GM19395 (cell line): ENCODE measurements around the gene SRSF5.
"Not testable (repeated sequence)": the region's sequence is repeated elsewhere in the genome, so short reads cannot be mapped to it uniquely, and the experiment has no call there.

Source experiments
- ATAC-seq: cut with Tn5 transposase; IDR thresholded peaks from one replicate; pipeline ENCODE4 v1.9.1; 2021; ENCODE audit warnings: mild to moderate bottlenecking, moderate library complexity; ENCODE audit not compliant: unreplicated experiment

The SRSF5 gene

DNA sequence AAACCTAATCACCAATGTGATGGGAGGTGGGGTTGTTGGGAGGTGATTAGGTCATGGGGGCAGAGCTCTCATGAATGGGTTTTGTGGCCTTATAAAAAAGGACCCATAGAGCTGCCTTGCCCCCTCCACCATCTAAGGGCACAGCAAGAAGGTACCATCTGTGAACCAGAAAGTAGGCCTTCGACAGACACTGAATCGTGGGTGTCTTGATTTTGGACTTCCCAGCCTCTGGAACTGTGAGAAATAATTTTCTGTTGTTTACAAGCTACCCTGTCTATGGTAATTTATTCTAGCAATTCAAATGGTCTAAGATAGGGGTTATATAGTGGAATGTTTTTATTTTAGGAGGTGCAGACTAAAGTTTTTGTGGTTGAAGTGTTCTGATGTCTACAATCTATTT lies 38.0 kb downstream of the SRSF5 start:
- ATAC-seq = no peak

- ATAC-seq = no peak
These were observed 40.2 kb downstream of the SRSF5 start for GRCh38 chr14:69807192-69807591.

DNA sequence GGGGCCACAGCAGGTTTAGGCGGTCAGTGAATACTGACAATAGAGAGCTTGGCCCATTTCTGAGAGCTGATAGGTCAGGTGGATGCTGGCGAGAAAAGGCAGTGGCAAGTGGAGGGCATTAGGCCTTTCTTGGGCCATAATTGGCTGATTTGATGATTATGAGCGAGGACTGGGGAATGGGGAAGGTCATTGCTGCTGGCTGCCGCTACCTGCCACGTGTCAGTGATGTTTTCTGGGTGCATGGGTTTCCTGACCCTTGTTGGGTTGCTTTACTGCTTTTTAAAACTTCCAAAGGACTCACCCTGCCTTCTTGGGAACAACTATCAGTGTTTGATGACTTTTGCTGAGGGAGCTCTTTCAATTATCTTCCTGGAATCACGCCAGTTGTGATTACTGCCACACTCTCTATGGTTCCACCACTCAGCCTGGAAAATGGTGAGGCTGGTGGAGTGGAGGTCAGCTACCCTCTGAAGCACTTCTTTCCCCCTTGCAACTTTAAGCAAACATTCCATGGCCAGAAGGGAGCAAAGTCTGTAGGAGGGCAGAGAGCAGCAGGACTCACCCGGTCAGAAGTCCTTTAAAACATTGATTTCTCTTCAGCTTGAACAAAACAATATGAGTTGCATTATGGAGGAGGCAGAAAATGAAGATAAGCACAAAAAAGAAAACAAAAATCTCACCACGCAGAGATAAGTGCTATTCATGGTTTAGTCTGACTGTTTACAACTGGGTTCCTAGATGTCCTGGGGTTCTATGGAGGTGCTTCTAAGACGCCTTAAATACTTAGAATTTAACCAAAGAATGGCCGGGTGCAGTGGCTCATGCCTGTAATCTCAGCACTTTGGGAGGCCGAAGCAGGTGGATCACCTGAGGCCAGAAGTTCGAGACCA lies 42.2 kb downstream of the SRSF5 start:
- ATAC-seq = no peak

DNA sequence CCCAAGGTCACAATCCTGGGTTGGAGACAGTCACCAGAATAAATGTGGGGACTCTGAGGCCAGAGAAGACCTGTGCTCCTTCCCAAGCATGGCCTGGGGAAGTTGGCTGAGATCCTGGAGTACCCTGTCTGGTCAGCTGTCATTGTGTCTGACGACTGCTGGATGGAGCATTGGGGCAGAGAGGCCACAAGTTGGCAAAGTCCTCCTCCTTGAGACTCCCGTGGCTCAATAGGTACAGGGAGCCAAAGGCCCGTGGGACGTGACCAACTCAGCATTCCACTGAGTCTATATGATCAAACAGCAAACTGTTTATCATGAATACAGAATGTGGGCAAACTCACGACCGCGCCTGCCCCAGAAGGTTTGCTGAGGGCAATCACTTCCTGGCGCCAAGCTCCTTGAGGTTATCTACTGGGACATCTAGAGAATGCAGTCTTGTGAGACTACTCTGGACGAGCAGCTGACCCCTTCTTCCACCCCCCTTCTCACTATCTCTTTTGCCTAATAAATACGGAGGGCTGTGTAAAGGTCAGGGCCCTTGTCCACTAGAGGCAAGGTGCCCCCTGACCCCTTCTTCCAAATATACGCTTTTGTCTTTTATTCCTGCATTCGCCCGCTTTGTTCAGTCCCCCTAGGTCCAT lies 44.4 kb downstream of the SRSF5 start:
- no peak for ATAC-seq

- no peak for ATAC-seq
These were observed 44.9 kb downstream of the SRSF5 start for GRCh38 chr14:69811868-69812252.

GRCh38 chr14:69812711-69813110 lies 45.8 kb downstream of the SRSF5 start:
- no peak for ATAC-seq

- ATAC-seq = not testable (repeated sequence)
These were observed 46.4 kb downstream of the SRSF5 start for GRCh38 chr14:69813346-69813745.

- ATAC-seq = no peak
These were observed 47.5 kb downstream of the SRSF5 start for GRCh38 chr14:69814397-69814796.

DNA sequence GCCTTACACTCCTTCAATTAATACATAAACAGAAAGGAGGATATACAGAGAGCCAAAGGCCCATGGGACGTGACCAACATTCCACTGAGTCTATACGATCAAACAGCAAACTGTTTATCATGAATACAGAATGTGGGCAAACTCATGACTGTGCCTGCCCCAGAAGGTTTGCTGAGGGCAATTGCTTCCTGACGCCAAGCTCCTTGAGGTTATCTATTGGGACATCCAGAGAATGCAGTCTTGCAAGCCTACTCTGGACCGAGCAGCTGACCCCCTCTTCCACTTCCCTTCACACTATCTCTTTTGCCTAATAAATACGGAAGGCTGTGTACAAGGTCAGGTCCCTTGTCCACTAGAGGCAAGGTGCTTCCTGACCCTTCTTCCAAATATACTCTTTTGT lies 48.6 kb downstream of the SRSF5 start:
- ATAC-seq = no peak

- ATAC-seq = no peak
These were observed 49.3 kb downstream of the SRSF5 start for GRCh38 chr14:69816216-69816615.

DNA sequence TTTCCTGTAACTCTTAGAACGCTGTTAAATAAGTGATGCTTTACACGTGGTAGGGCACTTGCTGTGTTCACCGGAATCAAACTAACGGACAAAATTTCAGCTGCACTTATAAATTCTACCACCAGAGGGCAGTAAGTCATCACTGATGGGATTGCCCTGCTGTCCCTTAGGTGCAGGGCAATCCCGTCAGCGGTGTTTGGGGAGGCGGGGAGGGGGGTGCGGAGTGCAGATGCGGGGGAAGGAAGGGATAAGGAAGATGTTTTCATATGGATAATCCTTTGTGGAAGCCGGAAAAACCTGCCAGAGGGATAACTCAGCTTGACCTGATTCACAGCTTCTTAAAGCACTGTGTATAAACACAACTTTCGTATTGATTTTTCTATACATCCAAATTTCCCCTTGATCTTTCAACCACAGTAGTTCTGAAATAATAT lies 51.8 kb downstream of the SRSF5 start:
- ATAC-seq = no peak

- no peak for ATAC-seq
These were observed 52.7 kb downstream of the SRSF5 start for GRCh38 chr14:69819607-69820006.

DNA sequence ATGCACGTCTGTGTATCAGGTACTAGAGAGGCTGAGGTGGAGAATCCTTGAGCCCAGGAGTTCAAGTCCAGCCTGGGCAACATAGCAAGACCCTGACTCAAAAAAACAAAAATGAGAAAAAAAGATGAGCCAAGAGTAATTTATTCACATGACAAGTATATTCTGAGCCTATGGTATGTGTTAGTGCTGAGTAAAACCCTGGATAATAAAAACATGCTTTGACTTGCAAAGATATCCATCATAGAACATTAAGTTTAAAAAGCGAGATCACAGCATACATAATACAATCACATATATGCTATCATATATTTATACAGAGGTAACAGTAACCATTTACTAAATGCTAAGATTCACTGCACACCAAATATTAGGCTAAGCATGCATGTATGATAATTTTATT lies 54.0 kb downstream of the SRSF5 start:
- ATAC-seq = no peak
